Esophagus squamous epithelium (tissue), 5 donors: ENCODE data around the gene PRR20G. TPM values are rescaled to one million over a fixed set of nuclear protein-coding genes. Genes with fewer than 3 reads are reported as not detected.

Source experiments
- DNase-seq: peaks from one replicate; lab custom pipeline; 2025; lab: John Stamatoyannopoulos, UW
- H3K27ac ChIP-seq, 4 donors: fragments of 200-600 bp; sonication (generic); one replicate each; pipeline ENCODE4 v1.5.1; 2016 to 2019; ENCODE audit warnings: mild to moderate bottlenecking in 1 of 4
- H3K27me3 ChIP-seq, 4 donors: fragments of 200-600 bp; sonication (generic); 1 replicate in 3 of 4; 2 replicates in 1 of 4; pipeline versions ENCODE4 v1.5.1 to v1.6.0; 2017 to 2021; ENCODE audit warnings: antibody characterized with exemption in 1 of 4
- H3K36me3 ChIP-seq, 3 donors: fragments of 200-600 bp; sonication (generic); one replicate each; pipeline ENCODE4 v1.5.1; 2016 to 2019
- H3K4me1 ChIP-seq, 3 donors: fragments of 200-600 bp; sonication (generic); one replicate each; pipeline ENCODE4 v1.5.1; 2017 to 2019
- H3K4me3 ChIP-seq, 4 donors: fragments of 200-600 bp; sonication (generic); 1 replicate in 3 of 4; 2 replicates in 1 of 4; pipeline ENCODE4 v1.5.1; 2016 to 2019; ENCODE audit warnings: mild to moderate bottlenecking in 2 of 4, moderate library complexity in 1 of 4
- H3K9me3 ChIP-seq, 3 donors: fragments of 200-600 bp; sonication (generic); one replicate each; pipeline ENCODE4 v1.5.1; 2016 to 2019
- CTCF ChIP-seq, 6 experiments: fragments of 450-650 bp in 4 of 6; fragments of 200-600 bp in 2 of 6; sonication (generic) in 2 of 6; IDR thresholded peaks; one replicate each; pipeline ENCODE4 v1.5.1; 2016 to 2019; ENCODE audit warnings: antibody characterized with exemption in 6 of 6, mild to moderate bottlenecking in 4 of 6, moderate library complexity in 4 of 6
- POLR2A ChIP-seq, 4 donors: fragments of 450-650 bp; IDR thresholded peaks; one replicate each; pipeline ENCODE4 v1.6.1; 2017; ENCODE audit warnings: antibody characterized with exemption in 4 of 4, mild to moderate bottlenecking in 4 of 4, moderate library complexity in 3 of 4
- WGBS, 2 donors: methylation state at CpG; one replicate each; pipeline ENCODE4 v1.1.5; 2018; 5-methylcytosine and 5-hydroxymethylcytosine counted together
- intact Hi-C: fragments of 100-400 bp; cut with DNase I; formaldehyde crosslinking; loops from one replicate; pipeline ENCODE4 v1.15.0; 2022
- total RNA-seq, 4 donors: library from RNA; depleted of rRNA; stranded (reverse); fragments of >200 nt; gene quantifications; one replicate each; pipeline ENCODE4 v1.1.0, GENCODE V29; 2016
- donor health status: DM: yes; HTN: yes; CAD: no.

Gene PRR20G
- total RNA-seq, 4 donors from 2014 or later = not detected

DNA sequence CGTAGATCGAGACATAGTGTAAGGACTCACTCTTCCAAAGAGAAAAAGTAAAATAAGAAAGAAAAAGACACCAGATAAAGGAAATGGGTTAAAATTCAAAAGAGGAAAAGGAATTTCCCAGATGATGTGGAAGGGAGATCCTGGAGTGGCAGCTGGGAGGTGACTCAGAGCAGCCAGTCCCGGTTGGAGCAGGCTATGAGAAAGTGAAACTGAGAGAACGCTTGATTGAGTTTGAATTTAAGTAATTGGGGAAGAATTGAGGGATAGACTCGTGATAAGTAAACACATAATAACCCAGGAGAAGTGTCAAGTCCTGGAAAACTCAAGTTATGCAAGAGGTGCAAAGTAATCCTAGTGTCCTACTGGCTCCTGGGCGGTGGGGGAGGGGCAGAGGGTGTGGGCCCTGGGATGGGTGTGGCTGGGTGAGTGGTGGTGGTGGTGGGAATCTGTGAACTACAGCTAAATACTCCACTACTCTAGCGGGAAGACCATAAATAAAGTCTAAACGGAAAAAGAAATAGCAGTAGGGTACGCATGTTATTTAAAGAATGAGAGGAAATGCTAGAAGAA, 1.2 kb downstream of the PRR20G start:
- H3K4me1 ChIP-seq = peaks cover 0 to 4% (median 0%) of the 10 kb centered on the region in 3 donors
- WGBS, 2 donors = 47 to 49% methylated on average over 9 of the region's 9 CpGs
- H3K36me3 ChIP-seq = no peaks in the 10 kb centered on the region
- H3K9me3 ChIP-seq = no peaks in the 10 kb centered on the region
- no peaks in the 10 kb centered on the region for H3K27me3 ChIP-seq
- H3K4me3 ChIP-seq = no peak overlapping the region
- no peak for TF ChIP-seq POLR2A (IDR thresholded peaks at IDR 0.05)
- TF ChIP-seq CTCF (IDR thresholded peaks at IDR 0.05) = no peak
- H3K27ac ChIP-seq = no peak overlapping the region
- no peak for DNase-seq
- intact Hi-C loops = no loop called here

DNA sequence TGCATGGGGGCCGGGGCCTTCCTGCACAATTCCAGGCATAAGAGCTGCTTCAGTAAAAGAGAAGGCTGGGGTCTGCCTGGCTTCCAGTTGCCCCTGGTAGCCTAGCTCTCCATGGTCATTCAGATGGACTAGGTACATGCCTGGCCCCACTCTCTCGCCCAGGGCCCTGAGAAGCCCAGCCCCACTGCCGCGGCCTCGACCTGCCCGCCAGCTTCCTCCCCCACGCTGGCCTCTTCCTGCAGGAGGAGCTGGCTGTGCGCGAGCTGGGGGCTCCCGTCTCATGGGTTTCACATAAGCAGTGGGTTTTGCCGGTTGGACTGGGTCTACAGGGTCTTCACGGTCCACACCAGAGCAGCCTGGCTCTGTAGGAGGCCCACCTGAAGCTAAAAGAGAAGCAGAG, 3.6 kb downstream of the PRR20G start:
- intact Hi-C loops = no loop called here
- no peaks in the 10 kb centered on the region for H3K9me3 ChIP-seq
- H3K36me3 ChIP-seq = no peaks in the 10 kb centered on the region
- no peak for DNase-seq
- WGBS, 2 donors = 86 to 100% methylated on average over 1 to 7 of the region's 12 CpGs
- peaks cover 0 to 4% (median 0%) of the 10 kb centered on the region in 3 donors for H3K4me1 ChIP-seq
- TF ChIP-seq POLR2A (IDR thresholded peaks at IDR 0.05) (no peak), CTCF (IDR thresholded peaks at IDR 0.05) (no peak)
- H3K27ac ChIP-seq = no peak overlapping the region
- H3K27me3 ChIP-seq = peaks cover 0 to 5% (median 0%) of the 10 kb centered on the region in 4 donors
- H3K4me3 ChIP-seq = no peak overlapping the region

GRCh38 chr3:127277561-127277960, 10.3 kb downstream of the PRR20G start:
- WGBS, 2 donors = 57 to 73% methylated on average over 2 of the region's 2 CpGs
- H3K27ac ChIP-seq = no peak overlapping the region
- no peak for TF ChIP-seq CTCF (IDR thresholded peaks at IDR 0.05)
- TF ChIP-seq POLR2A (IDR thresholded peaks at IDR 0.05) = no peak
- no peaks in the 10 kb centered on the region for H3K4me1 ChIP-seq
- no peak overlapping the region for H3K4me3 ChIP-seq
- intact Hi-C loops = no loop called here
- no peaks in the 10 kb centered on the region for H3K36me3 ChIP-seq
- H3K27me3 ChIP-seq = peaks cover 0 to 29% (median 0%) of the 10 kb centered on the region in 4 donors
- DNase-seq = no peak
- H3K9me3 ChIP-seq = no peaks in the 10 kb centered on the region

GRCh38 chr3:127276995-127277394, 10.9 kb downstream of the PRR20G start:
- no peaks in the 10 kb centered on the region for H3K4me1 ChIP-seq
- no peaks in the 10 kb centered on the region for H3K9me3 ChIP-seq
- no peaks in the 10 kb centered on the region for H3K36me3 ChIP-seq
- DNase-seq = no peak
- peaks cover 0 to 29% (median 0%) of the 10 kb centered on the region in 4 donors for H3K27me3 ChIP-seq
- intact Hi-C loops = no loop called here
- no peak overlapping the region for H3K27ac ChIP-seq
- H3K4me3 ChIP-seq = no peak overlapping the region
- TF ChIP-seq CTCF (IDR thresholded peaks at IDR 0.05) (no peak), POLR2A (IDR thresholded peaks at IDR 0.05) (no peak)

- intact Hi-C loops = no loop called here
- peaks cover 0 to 29% (median 0%) of the 10 kb centered on the region in 4 donors for H3K27me3 ChIP-seq
- H3K27ac ChIP-seq = no peak overlapping the region
- no peaks in the 10 kb centered on the region for H3K9me3 ChIP-seq
- DNase-seq = no peak
- no peaks in the 10 kb centered on the region for H3K36me3 ChIP-seq
- H3K4me3 ChIP-seq = no peak overlapping the region
- H3K4me1 ChIP-seq = no peaks in the 10 kb centered on the region
- TF ChIP-seq POLR2A (IDR thresholded peaks at IDR 0.05) (no peak), CTCF (IDR thresholded peaks at IDR 0.05) (no peak)
- WGBS, 2 donors = 62 to 77% methylated on average over 1 of the region's 1 CpG
These were observed 11.4 kb downstream of the PRR20G start for GRCh38 chr3:127276396-127276795.
